Activated CD4-positive, alpha-beta T cell treated with anti-CD3 and anti-CD28 coated beads, Interleukin-2, amount 50 U/mL, for 1 hour (primary cell): ENCODE results near the gene JPH4.
A peak's percentile ranks its signal among the peaks of the same experiment; 100 is the strongest.

Experiments
- DNase-seq: peaks from one replicate; pipeline ENCODE4 v3.0.0-alpha.2; 2020

Gene JPH4

GRCh38 chr14:23561873-23562821 lies 16.4 kb downstream of the JPH4 start:
- DNase-seq = no peak

GRCh38 chr14:23561259-23561658 lies 17.3 kb downstream of the JPH4 start:
- DNase-seq = no peak

GRCh38 chr14:23559926-23560520 lies 18.6 kb downstream of the JPH4 start:
- no peak for DNase-seq

GRCh38 chr14:23559010-23559925 lies 19.3 kb downstream of the JPH4 start:
- peak; percentile 74 for DNase-seq

- no peak for DNase-seq
Measured at GRCh38 chr14:23558346-23559009, 20.1 kb downstream of the JPH4 start.

GRCh38 chr14:23557946-23558345 lies 20.6 kb downstream of the JPH4 start:
- DNase-seq = no peak

- DNase-seq = no peak
Measured at GRCh38 chr14:23557521-23557920, 21.1 kb downstream of the JPH4 start.

- no peak for DNase-seq
Measured at GRCh38 chr14:23556700-23557440, 21.7 kb downstream of the JPH4 start.

GRCh38 chr14:23555882-23556699 lies 22.5 kb downstream of the JPH4 start, which contains the start of gene THTPA:
THTPA (plus strand) TSS chr14:23556271; CDS start chr14:23556758, 487 bp downstream.
- DNase-seq = peak; percentile 93

GRCh38 chr14:23555533-23555881 lies 23.1 kb downstream of the JPH4 start:
- DNase-seq = no peak

GRCh38 chr14:23551266-23552028 lies 27.1 kb downstream of the JPH4 start, which contains the start of gene ZFHX2:
ZFHX2 (minus strand) TSS chr14:23551765; CDS start chr14:23535325, 16,440 bp downstream.
- peak; percentile 67 for DNase-seq

GRCh38 chr14:23550812-23551265 lies 27.8 kb downstream of the JPH4 start:
- DNase-seq = no peak

GRCh38 chr14:23550131-23550811 lies 28.3 kb downstream of the JPH4 start:
- no peak for DNase-seq

- no peak for DNase-seq
Measured at GRCh38 chr14:23548351-23549318, 30.0 kb downstream of the JPH4 start.

GRCh38 chr14:23547924-23548323 lies 30.7 kb downstream of the JPH4 start:
- DNase-seq = no peak

- DNase-seq = no peak
Measured at GRCh38 chr14:23546450-23547035, 32.0 kb downstream of the JPH4 start.

- DNase-seq = no peak
Measured at GRCh38 chr14:23545740-23546365, 32.7 kb downstream of the JPH4 start.
